ENCODE results near the gene DIDO1. TPM values are rescaled to one million over a fixed set of nuclear protein-coding genes. Genes with fewer than 3 reads are reported as not detected.
A peak's percentile ranks its signal among the peaks of the same experiment; 100 is the strongest.

DIDO1 gene
- total and polyA plus RNA-seq, 2 of the 13 experiments (the other 11 are each of a cell fraction or from before 2014, with no cell fraction given), result 75.0 to 75.1 TPM

- TF ChIP-seq GLI4 (CRISPR knock-in tag; IDR thresholded peaks at IDR 0.05; ENCODE audit: borderline replicate concordance) (0 out of 2 replicates have a peak, but pooled peaks have one; percentile 46), GABPB1 (CRISPR knock-in tag; IDR thresholded peaks at IDR 0.05) (no peak), ZNF788 (CRISPR knock-in tag; IDR thresholded peaks at IDR 0.05; ENCODE audit: borderline replicate concordance) (no peak), ZNF552 (CRISPR knock-in tag; IDR thresholded peaks at IDR 0.05; ENCODE audit: borderline replicate concordance) (no peak), FOXO4 (CRISPR knock-in tag; conservative IDR thresholded peaks at IDR 0.05) (no peak), RBAK (CRISPR knock-in tag; IDR thresholded peaks at IDR 0.05) (no peak), GMEB1 (CRISPR knock-in tag; IDR thresholded peaks at IDR 0.05; ENCODE audit: borderline replicate concordance) (peak; percentile 13; the same call in 1 of the 2 replicates), ZNF562 (CRISPR knock-in tag; IDR thresholded peaks at IDR 0.05; ENCODE audit: borderline replicate concordance) (no peak), ZNF687 (CRISPR knock-in tag; IDR thresholded peaks at IDR 0.05) (0 out of 2 replicates have a peak, but pooled peaks have one; percentile 30), PCBP1 (IDR thresholded peaks at IDR 0.05; ENCODE audit: borderline replicate concordance, low read depth, low read length) (no peak), ELF4 (CRISPR knock-in tag; IDR thresholded peaks at IDR 0.05; ENCODE audit: borderline replicate concordance) (no peak), ZNF407 (CRISPR knock-in tag; IDR thresholded peaks at IDR 0.05; ENCODE audit: not compliant biosample characterization) (no peak), ZNF446 (CRISPR knock-in tag; IDR thresholded peaks at IDR 0.05) (no peak), ZNF343 (CRISPR knock-in tag; IDR thresholded peaks at IDR 0.05) (no peak)
Observed at GRCh38 chr20:62914436-62914835, 11.9 kb downstream of the DIDO1 start (continued).

Data from HepG2 (cell line).